HG02678 (cell line): ENCODE data around the gene CCDC178.
"Not testable (repeated sequence)": the region's sequence is repeated elsewhere in the genome, so short reads cannot be mapped to it uniquely, and the experiment has no call there.

ENCODE experiments used
- ATAC-seq: cut with Tn5 transposase; IDR thresholded peaks from one replicate; pipeline ENCODE4 v1.9.1; 2021; ENCODE audit warnings: mild to moderate bottlenecking, moderate library complexity; ENCODE audit not compliant: unreplicated experiment

Gene CCDC178

DNA sequence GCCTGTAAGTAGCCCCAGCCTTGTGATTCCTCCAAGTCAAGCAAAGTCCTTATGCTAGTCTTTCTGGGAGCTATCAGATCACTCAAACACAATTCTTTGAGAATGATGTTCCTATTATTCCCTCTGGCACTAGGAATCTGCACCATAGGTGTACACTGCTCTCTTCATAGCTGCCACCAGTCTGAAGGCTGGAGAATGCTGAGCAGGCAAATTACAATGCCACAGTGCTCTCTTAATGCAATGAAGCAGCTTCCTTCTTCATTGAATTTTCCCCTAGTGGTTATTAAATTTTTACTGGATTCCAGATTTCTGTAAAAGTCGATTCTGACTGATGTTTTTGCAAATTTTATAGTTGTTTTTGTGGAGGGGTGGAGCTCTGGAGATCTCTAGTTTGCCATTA, 84.8 kb downstream of the CCDC178 start:
- no peak for ATAC-seq

- no peak for ATAC-seq
Measured at GRCh38 chr18:33355263-33355662, 85.3 kb downstream of the CCDC178 start.

- ATAC-seq = no peak
Measured at GRCh38 chr18:33350256-33350655, 90.3 kb downstream of the CCDC178 start.

DNA sequence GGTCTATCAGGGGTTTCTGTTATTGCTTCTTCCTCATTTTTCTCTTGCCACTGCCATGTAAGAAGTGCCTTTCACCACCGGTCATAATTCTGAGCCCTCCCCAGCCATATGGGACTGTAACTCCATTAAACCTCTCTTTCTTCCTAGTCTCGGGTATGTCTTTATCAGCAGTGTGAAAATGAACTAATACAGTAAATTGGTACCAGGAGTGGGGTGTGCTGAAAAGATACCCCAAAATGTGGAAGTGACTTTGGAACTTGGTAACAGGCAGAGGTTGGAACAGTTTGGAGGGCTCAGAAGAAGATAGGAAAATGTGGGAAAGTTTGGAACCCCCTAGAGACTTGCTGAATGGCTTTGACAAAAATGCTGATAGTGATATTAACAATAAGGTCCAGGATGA, 100.8 kb downstream of the CCDC178 start:
- not testable (repeated sequence) for ATAC-seq

GRCh38 chr18:33334781-33335180, 105.7 kb downstream of the CCDC178 start:
- no peak for ATAC-seq

- ATAC-seq = no peak
Measured at GRCh38 chr18:33330711-33331110, 109.8 kb downstream of the CCDC178 start.

GRCh38 chr18:33326975-33327374, 113.5 kb downstream of the CCDC178 start:
- no peak for ATAC-seq

DNA sequence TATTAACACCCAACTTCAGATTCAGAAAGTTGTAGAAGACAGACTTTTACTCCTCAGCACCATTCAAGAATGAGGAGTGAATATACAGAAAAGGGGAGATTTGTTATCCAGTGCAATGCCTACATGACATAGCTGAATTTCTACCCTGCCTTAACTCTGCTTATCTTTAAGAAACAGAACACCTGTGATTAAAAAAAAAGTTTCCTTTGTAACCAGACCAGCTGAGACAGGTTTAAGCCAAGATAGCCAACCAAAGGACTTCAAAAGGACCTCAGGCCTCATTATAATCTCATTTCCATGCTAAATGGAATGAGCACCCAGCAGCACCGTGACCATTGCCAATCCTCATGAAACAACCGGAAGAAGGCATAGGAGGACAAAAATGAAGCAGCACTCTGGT, 122.9 kb downstream of the CCDC178 start:
- ATAC-seq = no peak

- no peak for ATAC-seq
Measured at GRCh38 chr18:33316146-33316587, 124.4 kb downstream of the CCDC178 start.

- ATAC-seq = no peak
Measured at GRCh38 chr18:33307520-33307919, 133.0 kb downstream of the CCDC178 start.

DNA sequence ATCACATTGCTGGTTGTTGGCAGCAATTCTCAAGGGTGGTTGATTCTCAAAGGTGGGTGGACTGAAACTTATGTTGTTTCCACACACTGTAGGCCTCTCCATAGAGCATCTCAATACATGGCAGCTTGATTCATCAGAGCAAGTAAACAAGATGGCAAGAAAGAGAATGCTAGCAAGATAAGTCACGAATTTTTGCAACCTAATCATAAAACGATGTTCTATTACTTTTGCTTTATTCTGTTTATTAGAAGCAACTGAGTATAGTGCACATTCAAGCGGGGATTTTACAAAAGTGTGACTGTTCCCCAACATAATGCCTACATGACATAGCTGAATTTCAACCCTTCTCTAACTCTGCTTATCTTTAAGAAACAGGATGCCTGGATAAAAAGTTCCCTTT, 136.2 kb downstream of the CCDC178 start:
- no peak for ATAC-seq

DNA sequence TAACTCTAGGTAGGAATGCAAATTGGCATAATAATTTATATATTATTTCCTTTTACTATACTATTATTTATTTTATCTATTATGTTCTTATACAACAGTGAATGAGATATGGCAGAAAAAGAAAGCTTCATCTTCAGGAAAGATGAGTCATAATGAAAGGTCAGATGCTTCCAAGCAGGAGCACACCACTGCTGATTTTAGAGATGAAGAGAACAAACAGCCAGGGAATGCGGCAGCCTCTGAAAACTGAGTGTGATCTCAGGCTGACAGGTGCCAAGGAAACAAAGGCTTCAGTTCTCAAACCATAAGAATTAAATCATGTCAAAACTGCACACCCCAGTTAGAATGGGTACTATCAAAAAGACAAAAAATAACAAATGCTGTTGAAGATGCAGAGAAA, 149.0 kb downstream of the CCDC178 start:
- no peak for ATAC-seq

DNA sequence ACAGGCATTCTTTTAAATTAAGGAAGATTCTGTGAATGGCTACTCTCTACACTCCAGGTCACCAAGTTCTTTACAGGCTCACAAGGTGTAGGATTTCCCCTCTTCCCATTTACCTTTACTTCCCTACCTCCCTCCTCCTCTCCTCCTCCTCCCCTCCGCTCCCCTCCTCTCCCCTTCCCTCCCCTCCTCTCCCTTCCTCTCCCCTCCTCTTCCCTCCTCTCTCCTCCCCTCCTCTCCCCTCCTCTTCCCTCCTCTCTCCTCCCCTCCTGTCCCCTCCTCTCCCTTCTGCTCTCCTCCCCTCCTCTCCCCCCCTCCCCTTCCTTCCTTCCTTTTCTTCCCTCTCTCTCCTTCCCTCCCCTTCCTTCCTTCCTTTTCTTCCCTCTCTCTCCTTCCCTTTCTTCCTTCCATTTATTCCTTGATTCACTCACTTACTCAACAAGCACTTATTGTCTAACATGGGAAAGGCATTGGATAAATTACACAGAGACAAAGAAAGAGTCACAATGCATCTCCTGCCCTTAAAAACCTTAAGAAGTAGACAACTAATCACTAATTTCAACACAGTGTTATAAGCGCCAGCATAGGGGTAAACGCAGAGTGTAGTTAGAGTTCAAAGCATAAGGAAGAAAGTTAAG, 152.3 kb downstream of the CCDC178 start:
- ATAC-seq = no peak

DNA sequence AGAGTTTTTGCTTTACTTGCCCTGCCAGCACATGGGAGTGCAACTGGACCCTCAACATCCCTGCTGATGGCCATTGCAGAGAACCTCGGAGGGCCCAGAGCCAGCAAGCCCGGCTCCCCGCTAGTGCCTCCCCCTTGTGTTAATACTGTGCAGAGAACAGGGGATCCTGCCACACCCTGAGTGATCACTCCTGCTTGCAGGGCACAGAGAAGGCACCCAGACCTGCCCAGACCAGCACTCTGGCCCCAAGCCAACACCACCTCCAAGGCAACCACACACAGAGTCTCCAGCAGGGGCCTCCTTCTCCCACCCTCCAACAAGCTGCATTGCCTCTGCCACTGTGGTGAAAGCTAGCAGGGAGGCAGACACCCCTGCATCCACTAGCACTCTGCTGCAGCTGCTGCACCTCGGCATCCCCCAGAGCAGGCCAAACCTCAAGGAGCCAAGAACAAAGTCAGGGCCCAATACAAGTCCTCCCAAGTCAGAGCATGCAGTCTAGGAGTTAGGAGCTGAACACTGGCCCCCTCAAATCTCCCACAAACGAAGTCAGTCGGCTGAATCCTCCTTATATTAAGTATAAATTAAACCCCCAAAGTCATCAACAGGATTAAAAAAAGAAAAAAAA, 157.7 kb downstream of the CCDC178 start:
- no peak for ATAC-seq

- ATAC-seq = no peak
Measured at GRCh38 chr18:33282142-33282541, 158.4 kb downstream of the CCDC178 start.

- no peak for ATAC-seq
Measured at GRCh38 chr18:33277431-33277830, 163.1 kb downstream of the CCDC178 start.

DNA sequence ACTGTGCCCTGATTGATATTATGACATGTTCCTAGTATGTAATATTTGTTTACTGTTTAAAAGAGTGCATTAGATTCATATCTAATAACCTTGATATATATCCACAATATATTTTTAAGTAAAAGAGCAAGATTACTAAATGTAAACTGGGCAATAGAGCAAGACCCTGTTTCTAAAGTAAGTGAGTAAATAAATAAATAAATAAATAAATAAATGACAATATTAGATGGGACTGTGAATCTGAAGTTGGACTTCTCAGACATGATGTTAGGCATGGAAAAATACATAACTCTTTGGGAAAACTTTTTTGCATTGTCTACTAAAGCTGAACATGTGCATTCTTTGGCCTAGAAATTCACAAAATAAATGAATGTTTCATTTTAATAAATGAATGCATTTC, 164.7 kb downstream of the CCDC178 start:
- ATAC-seq = no peak

DNA sequence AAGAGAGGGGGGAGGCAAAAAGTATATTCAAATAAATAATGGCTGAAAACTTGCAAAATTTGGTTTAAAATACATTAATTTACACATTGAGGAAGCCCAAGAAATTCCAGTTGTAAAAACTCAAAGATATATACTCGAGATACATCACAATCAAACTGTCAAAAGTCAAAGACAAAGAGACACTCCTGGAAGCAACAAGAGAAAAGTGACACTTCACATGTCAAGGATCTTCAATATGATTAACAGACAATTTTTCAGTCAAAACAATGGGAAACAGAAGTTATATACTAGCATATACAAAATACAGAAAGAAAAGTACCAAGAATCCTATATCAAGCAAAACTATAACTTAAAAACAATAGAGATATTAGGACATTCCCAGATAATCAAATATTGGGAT, 170.2 kb downstream of the CCDC178 start:
- no peak for ATAC-seq

DNA sequence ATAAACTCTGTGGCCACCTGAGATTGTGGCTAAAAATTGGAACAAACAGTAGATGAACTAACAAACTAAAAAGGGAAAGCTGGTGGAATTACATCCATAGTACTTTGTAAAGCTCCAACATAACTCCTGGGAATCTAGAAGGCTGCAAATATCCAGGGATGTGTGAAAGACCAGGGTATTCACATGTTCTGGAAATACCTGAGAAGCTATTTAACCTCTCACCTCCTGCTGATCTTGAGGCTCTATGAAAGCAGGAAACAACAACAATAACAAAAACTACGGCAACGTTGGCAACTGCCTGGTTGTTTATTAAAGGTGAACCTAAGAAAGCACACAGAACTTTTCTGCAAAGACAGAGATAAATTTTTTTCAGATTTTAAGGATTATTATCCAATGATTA, 171.3 kb downstream of the CCDC178 start:
- no peak for ATAC-seq

- no peak for ATAC-seq
Measured at GRCh38 chr18:33264566-33264965, 176.0 kb downstream of the CCDC178 start.

- ATAC-seq = no peak
Measured at GRCh38 chr18:33239298-33239697, 201.2 kb downstream of the CCDC178 start.

DNA sequence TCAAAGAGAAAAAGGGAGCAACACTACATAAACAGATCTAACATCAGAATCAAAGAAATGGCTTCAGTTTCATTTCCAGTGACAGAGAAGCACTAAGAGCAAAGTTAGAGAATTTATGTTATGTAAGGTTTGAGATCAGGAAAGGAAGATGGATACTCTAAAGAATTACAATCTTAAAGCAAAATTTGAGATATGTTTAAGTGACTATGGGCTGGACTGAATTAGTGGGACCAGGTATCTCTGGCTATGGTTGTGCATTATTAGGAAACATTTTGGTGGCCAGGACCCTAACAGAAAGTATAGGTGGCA, 208.2 kb downstream of the CCDC178 start:
- peak; percentile 13 for ATAC-seq
